ENCODE data around the gene HUS1.
"Not testable (repeated sequence)": the region's sequence is repeated elsewhere in the genome, so short reads cannot be mapped to it uniquely, and the experiment has no call there.

Gene HUS1

GRCh38 chr7:47982610-47983009 lies 3.2 kb upstream of the HUS1 start:
- Histone ChIP-seq H3K4me3 (no peak overlapping the region), H3K27ac (no peak overlapping the region)

- not testable (repeated sequence) for H3K4me3 ChIP-seq, H3K27ac ChIP-seq
Observed at GRCh38 chr7:47980648-47981047, 1.2 kb upstream of the HUS1 start.

GRCh38 chr7:47979832-47980181 lies 392 bp upstream of the HUS1 start:
- Histone ChIP-seq H3K27ac (peak overlapping the region in 17 of 21 experiments; percentile 78 to 96 (median 89)), H3K4me3 (peak overlapping the region; percentile 57 to 79 (median 67))

GRCh38 chr7:47978790-47979144 lies 648 bp downstream of the HUS1 start:
- H3K4me3 ChIP-seq, result peak overlapping the region; percentile 57 to 79 (median 67)
- peak overlapping the region; percentile 69 to 96 (median 88) for H3K27ac ChIP-seq

- no peak overlapping the region for H3K4me3 ChIP-seq
- H3K27ac ChIP-seq, result no peak overlapping the region
Observed at GRCh38 chr7:47973739-47974138, 5.7 kb downstream of the HUS1 start.

- no peak overlapping the region for H3K4me3 ChIP-seq
- H3K27ac ChIP-seq, result peak overlapping the region in 17 of 21 experiments; percentile 2 to 85 (median 49)
Observed at GRCh38 chr7:47970761-47971160, 8.7 kb downstream of the HUS1 start.

- Histone ChIP-seq H3K4me3 (no peak overlapping the region), H3K27ac (peak overlapping the region in 5 of 21 experiments; percentile 10 to 54 (median 34))
Observed at GRCh38 chr7:47968847-47969774, 10.3 kb downstream of the HUS1 start.

GRCh38 chr7:47967708-47968107 lies 11.7 kb downstream of the HUS1 start:
- H3K4me3 ChIP-seq, result no peak overlapping the region
- no peak overlapping the region for H3K27ac ChIP-seq

GRCh38 chr7:47967123-47967522 lies 12.3 kb downstream of the HUS1 start:
- no peak overlapping the region for H3K4me3 ChIP-seq
- H3K27ac ChIP-seq, result no peak overlapping the region

- H3K27ac ChIP-seq, result no peak overlapping the region
Observed at GRCh38 chr7:47965456-47965855, 14.0 kb downstream of the HUS1 start.

GRCh38 chr7:47962262-47962661 lies 17.2 kb downstream of the HUS1 start:
- no peak overlapping the region for H3K27ac ChIP-seq
- H3K4me3 ChIP-seq, result no peak overlapping the region

More at GRCh38 chr7:47965456-47965855, 14.0 kb downstream of the HUS1 start:
- H3K4me3 ChIP-seq, result no peak overlapping the region

- Histone ChIP-seq H3K27ac (no peak overlapping the region), H3K4me3 (no peak overlapping the region)
Observed at GRCh38 chr7:47957156-47957555, 22.3 kb downstream of the HUS1 start.

GRCh38 chr7:47956220-47956619 lies 23.2 kb downstream of the HUS1 start:
- H3K4me3 ChIP-seq, result no peak overlapping the region
- H3K27ac ChIP-seq, result no peak overlapping the region

- no peak overlapping the region for H3K27ac ChIP-seq
- no peak overlapping the region for H3K4me3 ChIP-seq
Observed at GRCh38 chr7:47954231-47954911, 25.0 kb downstream of the HUS1 start.

GRCh38 chr7:47953822-47954221 lies 25.6 kb downstream of the HUS1 start:
- no peak overlapping the region for H3K4me3 ChIP-seq
- no peak overlapping the region for H3K27ac ChIP-seq

GRCh38 chr7:47952224-47952623 lies 27.2 kb downstream of the HUS1 start:
- H3K4me3 ChIP-seq, result no peak overlapping the region
- no peak overlapping the region for H3K27ac ChIP-seq

GRCh38 chr7:47951374-47951773 lies 28.0 kb downstream of the HUS1 start:
- Histone ChIP-seq H3K27ac (peak overlapping the region in 4 of 21 experiments; percentile 20 to 65 (median 58)), H3K4me3 (no peak overlapping the region)

- peak overlapping the region in 5 of 21 experiments; percentile 15 to 71 (median 58) for H3K27ac ChIP-seq
- no peak overlapping the region for H3K4me3 ChIP-seq
Observed at GRCh38 chr7:47950714-47951113, 28.7 kb downstream of the HUS1 start.

- peak overlapping the region in 5 of 21 experiments; percentile 15 to 71 (median 53) for H3K27ac ChIP-seq
- no peak overlapping the region for H3K4me3 ChIP-seq
Observed at GRCh38 chr7:47949703-47950102, 29.7 kb downstream of the HUS1 start.

- peak within 1 kb of the TSS in 9 of 21 experiments; percentile 0 to 70 (median 48) for H3K27ac ChIP-seq
- H3K4me3 ChIP-seq, result no peak within 1 kb of the TSS
Observed at GRCh38 chr7:47948141-47948790, 31.1 kb downstream of the HUS1 start, which contains the start of gene PKD1L1. Gene PKD1L1 (minus strand): TSS chr7:47948466. CDS start chr7:47948440, 26 bp downstream.

All from skin epidermis (tissue), 12 donors.